GM19463 (cell line): ENCODE data around the gene ARHGEF3.
A peak's percentile ranks its signal among the peaks of the same experiment; 100 is the strongest.

Experiments
- ATAC-seq: cut with Tn5 transposase; IDR thresholded peaks from one replicate; pipeline ENCODE4 v1.9.1; 2021; ENCODE audit warnings: mild to moderate bottlenecking, moderate library complexity; ENCODE audit not compliant: unreplicated experiment

ARHGEF3 gene

DNA sequence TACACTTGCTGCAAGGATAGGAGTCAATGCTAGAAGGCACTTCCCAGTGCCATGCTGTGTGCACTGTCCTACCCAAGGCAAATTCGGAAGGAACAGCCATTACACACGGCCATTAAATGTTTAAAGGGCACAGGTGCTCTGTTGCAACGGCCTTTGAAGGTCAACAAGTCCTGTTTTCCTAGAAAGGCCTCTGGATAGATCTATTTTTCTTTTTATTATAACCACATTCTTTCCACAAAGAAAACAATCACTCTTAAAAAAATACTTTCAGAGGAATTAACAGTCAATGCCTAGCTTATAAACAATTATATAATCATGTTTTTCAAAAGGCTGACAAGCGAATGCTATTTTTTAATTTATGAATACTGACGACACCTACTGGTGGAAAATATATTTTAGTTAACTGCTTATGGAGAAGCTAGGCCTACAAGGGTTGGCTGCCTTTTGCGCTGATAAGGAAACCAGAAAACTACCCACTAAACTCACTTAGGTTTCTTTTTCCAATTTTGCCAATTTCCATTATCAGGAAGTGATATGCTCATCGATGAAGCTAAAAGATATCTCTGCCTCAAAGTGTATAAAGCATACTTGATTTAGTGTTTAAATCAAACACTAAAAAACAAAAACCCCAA, 2.4 kb downstream of the ARHGEF3 start:
- no peak for ATAC-seq

- ATAC-seq = no peak
These were observed 4.8 kb downstream of the ARHGEF3 start for GRCh38 chr3:56796996-56797395.

DNA sequence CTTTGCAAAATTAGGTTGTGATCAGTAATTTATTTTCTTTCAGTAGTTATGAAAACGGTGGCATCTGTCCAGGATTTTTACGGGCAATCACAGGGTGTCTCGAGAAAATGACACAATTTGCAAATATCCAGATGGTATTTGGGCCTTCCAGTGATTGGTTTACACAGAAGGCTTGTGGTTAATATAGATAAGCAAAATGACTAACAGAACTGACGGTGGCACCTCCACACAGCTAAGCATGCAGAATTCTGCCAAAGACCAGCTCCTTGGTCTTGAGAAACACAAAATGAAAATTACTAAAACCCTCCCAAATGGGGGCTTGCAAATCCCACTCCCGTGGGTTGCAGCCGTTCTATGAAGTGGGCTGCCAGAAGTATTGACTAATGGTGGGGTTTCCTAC, 5.5 kb downstream of the ARHGEF3 start:
- ATAC-seq = no peak

- no peak for ATAC-seq
These were observed 5.9 kb downstream of the ARHGEF3 start for GRCh38 chr3:56795829-56796185.

DNA sequence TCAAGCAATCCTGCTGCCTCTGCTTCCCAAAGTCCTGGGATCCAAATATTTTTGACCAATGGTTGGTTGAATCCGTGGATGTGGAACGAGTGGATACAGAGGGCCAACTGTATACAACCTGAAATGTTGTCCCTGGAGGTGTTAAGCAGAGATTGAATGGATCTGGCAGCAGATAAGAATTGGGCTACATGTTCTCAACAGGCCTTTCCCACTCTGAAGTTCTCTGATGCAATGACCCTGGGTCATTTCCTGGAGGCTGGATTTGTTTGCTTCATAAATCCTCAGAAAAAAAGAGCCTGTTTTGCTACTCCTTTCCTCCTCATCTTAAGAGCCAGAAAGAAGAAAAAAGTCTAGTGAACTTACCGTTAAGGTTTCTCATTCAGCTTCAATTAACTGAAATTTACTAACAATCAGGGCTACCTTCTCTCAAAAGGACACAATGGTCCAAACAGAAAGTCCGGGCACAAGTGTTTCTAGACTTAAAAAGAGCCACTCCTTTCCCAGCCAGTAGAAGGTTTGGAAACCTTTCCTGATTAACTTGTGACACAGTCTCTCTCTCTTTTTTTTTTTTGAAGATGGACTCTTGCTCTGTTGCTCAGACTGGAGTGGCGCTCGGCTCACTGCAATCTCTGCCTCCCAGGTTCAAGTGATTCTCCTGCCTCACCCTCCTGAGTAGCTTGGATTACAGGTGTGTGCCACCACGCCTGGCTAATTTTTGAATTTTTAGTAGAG, 6.5 kb downstream of the ARHGEF3 start:
- no peak for ATAC-seq

DNA sequence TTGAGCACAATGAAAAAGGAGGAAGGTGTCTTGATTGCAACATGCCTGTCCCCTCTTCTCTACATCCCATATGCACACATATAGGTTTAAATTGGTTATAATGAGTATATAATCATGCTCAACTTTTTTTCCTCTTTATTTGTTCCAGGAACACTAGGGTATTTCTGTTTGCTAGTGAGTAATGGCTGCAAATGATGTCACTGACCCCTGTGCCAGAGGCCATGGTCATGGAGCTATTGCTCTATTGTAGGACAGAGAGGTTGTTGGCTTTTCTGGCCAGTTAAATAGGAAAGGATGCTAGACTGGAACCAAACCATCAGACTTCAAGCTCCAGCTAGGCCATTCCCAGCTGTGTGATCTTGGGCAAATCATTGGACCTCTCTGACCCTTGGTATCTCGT, 9.6 kb downstream of the ARHGEF3 start:
- ATAC-seq = no peak

- ATAC-seq = no peak
These were observed 11.5 kb downstream of the ARHGEF3 start for GRCh38 chr3:56790016-56790821.

- no peak for ATAC-seq
These were observed 12.7 kb downstream of the ARHGEF3 start for GRCh38 chr3:56789076-56789475.

DNA sequence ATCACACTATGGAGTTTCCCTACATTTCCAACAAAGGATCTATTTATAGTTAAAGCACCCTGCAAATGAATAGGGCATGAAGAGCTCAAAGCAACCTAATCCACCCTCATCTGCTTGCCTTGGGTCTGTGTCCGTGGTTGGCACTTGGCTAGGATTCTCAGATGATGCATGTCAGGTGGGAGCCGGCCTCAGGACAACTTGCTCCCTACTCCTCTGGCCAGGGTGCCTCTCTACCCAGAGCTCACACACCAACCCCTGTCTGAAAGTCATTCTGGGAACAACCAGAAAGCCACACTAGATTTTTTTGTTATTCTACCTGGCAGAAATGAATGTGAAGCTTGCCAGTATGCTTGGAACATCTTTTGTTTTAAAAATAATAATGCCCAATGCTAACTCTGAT, 13.2 kb downstream of the ARHGEF3 start:
- ATAC-seq = no peak

- no peak for ATAC-seq
These were observed 13.9 kb downstream of the ARHGEF3 start for GRCh38 chr3:56787784-56788256.

DNA sequence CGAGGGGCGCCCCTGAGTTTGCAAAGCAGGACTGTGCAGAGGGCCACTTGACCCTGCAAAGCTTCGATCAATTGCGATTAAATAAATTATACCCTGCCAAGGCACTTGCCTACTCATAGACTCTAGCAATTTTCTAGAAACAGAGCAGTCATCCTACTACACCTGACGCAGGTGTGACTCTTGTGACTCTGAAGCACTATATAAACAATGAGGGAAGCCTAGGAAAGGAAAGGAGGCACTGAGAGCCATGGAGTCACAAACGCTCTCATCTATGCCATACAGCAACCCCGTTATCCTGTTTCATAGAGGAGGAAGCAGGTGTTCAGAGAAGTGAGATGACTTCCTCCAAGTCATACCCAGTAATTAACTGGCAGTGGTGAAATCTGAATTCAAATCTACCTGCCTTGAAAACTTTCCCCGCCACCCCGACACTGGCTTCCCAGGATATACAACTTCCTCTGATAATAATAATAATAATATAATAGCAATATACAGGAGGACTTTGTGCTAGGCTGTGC, 14.4 kb downstream of the ARHGEF3 start:
- ATAC-seq = no peak

DNA sequence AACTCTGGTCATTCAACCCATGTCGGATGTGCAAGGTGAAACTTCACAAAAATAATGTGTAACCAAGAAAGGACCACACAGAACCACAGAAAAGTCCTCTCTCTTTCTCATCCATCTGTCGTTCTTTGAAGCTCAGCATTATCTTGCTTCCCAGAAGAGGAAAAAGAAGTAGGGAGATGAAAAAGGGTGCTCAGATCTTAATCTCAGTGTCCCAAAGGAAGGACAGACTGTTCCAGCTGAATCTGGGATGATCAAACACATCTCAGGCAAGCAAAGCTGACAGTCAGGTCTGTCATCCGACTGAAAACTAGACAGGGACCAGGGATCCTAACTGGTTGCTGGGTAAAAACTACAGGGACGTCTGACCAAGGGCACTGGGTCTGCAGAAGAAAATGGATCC, 16.2 kb downstream of the ARHGEF3 start:
- no peak for ATAC-seq

- ATAC-seq = no peak
These were observed 17.2 kb downstream of the ARHGEF3 start for GRCh38 chr3:56784448-56785001.

- peak; percentile 94 for ATAC-seq
These were observed 17.9 kb downstream of the ARHGEF3 start for GRCh38 chr3:56783644-56784447.

DNA sequence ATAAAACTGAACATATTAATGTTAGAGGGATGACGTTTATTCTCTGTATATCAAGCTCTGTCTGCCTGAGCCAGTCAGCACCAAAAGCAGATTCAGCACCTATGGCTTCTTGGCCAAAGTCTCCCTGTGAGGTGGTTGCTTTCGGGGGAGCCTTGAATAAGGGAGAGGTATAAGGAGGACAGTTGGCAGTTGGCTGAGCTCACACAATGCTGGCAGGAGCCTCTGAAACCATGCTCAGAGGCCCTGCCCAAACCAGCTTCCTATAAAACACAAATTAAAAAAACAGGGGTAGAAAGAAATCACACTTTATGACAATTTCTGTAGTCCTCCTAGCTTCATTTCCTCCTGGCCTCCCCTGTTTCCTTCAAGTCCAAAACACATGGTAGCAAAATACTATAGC, 18.8 kb downstream of the ARHGEF3 start:
- no peak for ATAC-seq

GRCh38 chr3:56782215-56782614, 19.5 kb downstream of the ARHGEF3 start:
- ATAC-seq = no peak

DNA sequence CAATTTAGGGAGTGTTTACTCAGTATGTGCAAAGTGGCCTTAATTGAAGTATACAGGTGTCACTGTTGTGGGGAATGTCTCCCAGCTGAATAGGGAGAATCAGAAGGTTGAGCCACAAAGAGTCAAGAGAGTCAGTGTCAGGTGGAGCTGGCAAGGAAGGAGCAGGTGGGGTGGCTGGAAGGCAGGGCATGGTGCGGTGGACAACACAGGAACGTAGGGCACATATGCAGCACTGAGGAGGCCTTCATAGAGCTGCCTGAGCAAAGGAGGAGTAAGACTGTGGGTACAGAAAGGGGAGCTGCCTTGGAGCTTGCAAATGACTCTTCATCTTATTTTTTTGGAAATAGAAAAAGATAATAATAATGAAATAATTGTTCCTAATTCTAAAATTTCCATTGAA, 20.0 kb downstream of the ARHGEF3 start:
- ATAC-seq = no peak

DNA sequence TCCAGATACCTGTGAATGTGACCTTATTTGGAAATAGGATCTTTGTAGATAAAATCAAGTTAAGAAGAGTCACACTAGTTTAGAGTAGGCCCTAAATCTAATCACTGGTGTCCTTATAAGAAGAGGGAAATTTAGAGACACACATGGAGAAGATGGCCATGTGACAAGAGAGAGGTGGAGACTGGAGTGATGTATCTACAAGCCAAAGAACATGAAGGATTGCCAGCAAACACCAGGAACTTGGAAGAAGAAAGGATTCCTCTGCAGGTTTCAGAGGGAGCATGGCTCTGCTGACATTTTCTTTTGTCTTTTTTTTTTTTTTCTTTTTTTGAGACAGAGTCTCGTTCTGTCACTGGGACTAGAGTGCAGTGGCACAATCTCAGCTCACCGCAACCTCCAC, 20.8 kb downstream of the ARHGEF3 start:
- ATAC-seq = no peak

DNA sequence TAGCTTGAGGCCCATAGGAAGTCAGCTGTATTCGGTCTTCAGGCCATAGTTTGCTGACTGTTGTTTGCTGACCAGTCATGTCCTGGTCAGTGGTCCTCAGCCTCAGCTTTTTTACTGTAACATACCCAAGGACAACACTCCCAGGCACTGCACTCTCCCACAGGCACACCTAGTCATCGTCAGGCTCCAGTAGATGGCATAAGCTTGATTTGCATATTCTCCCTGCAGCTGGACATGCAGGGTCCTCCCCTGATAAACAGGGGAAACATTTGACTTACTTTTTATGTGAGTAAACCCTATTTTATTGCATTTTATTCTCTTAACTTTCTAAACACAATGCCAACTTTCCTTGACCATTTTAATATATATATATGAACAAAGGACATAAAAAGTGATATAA, 22.9 kb downstream of the ARHGEF3 start:
- ATAC-seq = no peak

DNA sequence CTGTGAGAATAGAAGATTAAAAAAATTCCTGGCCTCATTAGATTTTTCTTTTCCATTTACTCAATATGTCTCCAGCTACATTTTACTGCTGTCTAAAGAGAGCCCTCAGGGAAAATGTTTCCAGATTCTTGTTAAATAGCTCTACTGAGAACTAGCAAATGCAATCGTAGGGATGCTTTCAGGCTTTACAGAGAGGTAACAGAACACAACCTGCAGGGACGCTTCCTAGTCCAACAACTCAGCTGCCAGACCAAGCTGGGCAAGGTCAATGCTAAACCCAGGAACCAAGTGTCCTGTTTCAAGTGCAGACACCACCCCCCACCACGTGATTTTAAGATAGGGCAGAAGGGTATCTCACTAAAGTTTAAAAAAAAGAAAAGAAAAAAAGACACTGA, 25.2 kb downstream of the ARHGEF3 start:
- no peak for ATAC-seq
